Measurements from ENCODE around the gene INTS15. TPM values are rescaled to one million over a fixed set of nuclear protein-coding genes. Genes with fewer than 3 reads are reported as not detected.
A peak's percentile ranks its signal among the peaks of the same experiment; 100 is the strongest.

The INTS15 gene
- 23.5 TPM for polyA plus RNA-seq (ENCODE audit: insufficient read length)

DNA sequence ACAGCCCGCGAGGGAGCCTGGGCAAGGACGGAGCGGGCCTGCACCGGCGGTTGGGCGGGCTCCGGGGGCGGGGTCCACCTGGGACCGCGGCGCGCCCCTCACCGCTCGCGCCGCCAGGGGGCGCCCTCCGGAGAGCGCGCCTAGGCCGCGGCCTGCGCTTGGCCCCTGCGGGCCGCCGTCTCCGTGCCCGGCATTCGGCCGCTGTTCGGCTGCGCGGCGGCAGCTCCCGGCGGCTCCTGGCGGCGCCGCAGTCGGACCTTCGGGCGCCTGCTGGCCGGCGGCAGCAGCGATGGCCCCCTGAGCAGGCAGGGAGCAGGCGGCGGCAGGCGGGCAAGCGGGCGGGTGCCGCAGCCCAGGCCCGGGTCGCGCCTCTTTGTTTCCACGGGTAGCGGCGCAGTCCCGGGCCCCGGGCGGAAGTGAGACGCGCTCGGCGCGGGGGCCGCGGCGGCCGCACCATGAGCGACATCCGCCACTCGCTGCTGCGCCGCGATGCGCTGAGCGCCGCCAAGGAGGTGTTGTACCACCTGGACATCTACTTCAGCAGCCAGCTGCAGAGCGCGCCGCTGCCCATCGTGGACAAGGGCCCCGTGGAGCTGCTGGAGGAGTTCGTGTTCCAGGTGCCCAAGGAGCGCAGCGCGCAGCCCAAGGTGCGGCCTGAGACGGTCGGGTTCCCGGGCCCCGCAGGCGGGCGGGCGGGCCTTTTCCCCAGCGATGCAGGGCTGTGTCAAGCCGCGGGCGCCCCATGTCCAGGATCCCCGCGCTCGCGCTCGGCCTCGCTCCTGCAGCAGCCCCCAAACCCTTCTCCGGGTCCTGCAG is at the start of gene INTS15:
TSS of gene INTS15 (plus strand) at position 193 of the 816 bp plus-strand sequence. CDS start at position 456, 263 bp downstream.
- peak; percentile 77 for DNase-seq (ENCODE audit: low read depth)

DNA sequence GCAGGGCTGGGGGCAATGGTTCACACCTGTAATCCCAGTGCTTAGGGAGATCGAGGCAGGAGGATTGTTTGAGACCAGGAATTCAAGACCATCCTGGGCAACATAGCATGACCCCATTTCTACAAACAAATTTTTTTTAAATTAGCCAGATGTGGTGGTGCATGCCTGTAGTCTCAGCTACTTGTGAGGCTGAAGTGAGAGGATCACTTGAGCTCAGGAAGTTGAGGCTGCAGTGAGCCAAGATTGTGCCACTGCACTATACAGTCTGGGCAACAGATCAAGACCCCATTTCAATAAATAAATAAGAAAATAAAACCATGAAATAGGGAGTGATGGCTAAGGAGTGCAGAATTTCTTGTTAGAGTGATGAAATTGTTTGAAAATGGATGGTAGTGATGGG is 47.5 kb upstream of the INTS15 start:
- no peak for DNase-seq (ENCODE audit: low read depth)

DNA sequence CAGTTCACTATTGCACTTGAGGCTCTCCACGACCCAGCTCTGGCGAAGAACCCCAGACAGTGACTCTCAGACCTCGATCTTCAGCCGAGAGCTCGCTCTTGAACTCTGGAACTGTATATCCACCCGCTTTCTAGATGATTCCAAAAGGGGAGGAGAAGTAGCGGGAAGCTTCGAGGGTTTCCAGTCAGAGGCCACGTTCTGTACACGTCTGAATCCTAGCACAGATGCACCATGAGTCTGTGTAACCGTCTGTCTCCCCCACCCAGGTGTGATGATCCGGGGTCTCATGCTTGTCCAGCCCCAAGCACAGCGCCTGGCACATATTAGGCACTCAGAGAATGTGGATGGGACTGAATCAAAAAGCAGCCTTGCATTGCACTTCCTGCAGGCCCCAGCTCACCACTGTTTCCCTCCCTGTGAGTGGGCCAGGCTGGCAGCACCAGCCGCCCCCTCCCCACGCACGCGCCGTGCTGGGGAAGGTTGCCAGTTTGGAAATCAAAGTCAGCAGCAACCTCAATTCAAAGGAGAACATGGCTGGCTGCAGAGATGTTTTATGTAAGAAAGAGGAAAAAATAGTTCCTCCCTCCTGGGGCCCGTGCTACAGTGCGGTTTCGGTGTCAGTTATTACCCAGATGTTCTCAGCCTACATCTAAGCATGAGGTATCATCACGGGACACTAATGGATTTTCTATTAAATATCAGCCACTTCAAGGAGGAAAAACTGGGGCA is 44.3 kb upstream of the INTS15 start:
- DNase-seq (ENCODE audit: low read depth): no peak

DNA sequence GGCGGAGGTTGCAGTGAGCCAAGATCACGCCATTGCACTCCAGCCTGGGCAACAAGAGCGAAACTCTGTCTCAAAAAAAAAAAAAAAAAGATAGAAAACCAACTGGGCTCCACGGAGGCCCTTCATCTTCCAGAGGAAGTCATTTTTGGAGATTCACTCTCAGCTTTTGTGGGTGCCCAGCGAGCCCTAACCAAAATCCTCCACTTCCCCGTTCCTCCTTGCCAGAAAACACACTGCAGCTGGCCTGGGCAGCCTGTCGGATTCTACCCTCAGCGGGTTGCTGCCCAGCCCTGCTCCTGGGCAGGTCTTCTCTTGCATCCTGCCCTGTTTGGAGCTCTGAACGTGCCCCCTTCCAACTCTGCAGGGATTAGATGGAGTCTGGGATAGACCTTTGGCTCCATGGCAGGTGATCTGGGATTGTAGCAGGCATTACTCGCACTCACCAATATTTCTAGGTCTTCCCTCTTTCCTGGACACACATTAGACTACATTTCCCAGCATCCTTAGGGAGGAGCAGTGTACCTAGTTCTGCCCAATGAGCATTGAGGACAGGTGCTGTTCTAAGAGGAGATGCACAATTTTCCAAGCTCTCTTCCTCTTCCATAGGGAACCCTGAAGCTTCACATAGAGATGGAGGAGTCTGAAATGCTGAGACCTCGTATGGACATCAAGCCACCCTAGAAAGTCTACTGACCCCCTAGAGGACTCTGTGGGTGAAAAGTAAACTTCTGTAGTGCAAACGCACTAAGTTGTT is 43.1 kb upstream of the INTS15 start:
- no peak for DNase-seq (ENCODE audit: low read depth)

DNA sequence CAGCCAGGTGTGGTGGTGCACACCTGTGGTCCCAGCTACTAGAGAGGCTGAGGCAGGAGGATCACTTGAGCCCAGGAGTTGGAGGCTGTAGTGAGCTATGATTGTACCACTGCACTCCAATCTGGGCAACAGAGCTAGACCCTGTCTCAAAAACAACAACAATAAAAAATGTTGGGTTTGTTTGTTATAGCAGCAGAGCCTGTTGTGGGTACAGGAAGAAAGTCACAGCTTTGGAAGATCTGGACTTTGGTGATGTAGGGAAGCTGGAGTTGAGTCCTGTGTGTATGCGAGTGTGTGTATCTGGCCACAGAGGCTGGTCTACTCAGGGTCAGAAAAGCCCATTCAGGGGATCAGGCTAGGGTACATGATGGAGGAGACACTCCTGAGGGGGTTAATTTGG is 42.4 kb upstream of the INTS15 start:
- DNase-seq (ENCODE audit: low read depth): no peak

DNA sequence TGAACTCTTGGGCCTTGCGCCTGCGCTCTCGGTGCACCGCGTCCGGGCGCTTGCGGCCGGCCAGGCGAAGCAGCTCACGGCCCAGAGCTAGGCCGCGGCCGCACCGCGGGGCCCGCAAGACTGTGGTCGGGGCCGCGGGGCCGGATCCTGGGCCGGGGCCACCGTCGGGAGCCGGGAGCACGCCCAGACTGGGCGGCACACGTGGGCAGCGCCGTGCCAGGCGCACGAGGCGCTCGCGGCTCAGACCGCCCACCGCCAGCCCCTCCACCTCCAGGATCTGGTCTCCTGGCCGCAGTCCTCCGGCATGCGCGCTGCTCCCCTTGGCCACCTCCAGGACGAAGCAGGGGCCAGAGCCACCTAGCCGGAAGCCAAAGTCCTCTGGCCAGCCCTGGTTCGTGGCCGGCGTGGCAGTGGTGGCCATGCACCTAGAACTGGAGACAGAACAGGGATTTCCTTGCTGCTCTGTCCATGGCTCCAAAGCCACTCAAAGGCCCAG is 38.8 kb upstream of the INTS15 start, which contains the start of gene GRID2IP:
TSS of gene GRID2IP (minus strand) at position 446 of the 496 bp plus-strand sequence. CDS start at position 421, 25 bp downstream.
- DNase-seq (ENCODE audit: low read depth): no peak

DNA sequence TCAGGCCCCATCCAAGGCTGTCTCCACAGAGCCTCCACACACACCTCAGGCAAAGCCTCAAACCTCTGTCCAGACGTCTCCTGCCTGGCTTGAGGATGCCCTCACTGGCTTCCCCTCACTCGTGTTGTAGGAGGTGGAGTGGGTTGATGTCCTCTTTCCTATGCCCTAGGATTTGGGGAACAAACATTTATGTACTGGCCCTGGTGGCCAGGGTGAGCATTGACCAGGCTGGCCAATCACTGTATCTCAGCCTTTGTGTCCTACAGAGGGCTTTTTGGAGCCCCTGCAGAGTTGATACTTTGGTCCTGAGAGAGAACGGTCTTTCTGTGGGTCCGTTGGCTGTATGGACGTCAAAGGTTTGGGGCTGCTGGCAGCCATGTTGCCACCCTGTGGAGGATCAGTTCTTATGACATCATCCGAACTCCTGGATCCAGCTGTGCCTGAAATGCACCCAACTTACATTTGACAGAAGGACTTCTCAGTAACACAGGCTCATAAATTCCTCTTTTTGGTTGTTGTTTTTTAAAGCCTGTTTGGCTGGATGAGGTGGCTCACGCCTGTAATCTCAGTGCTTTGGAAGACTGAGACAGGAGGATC is 36.3 kb upstream of the INTS15 start:
- DNase-seq (ENCODE audit: low read depth): no peak

DNA sequence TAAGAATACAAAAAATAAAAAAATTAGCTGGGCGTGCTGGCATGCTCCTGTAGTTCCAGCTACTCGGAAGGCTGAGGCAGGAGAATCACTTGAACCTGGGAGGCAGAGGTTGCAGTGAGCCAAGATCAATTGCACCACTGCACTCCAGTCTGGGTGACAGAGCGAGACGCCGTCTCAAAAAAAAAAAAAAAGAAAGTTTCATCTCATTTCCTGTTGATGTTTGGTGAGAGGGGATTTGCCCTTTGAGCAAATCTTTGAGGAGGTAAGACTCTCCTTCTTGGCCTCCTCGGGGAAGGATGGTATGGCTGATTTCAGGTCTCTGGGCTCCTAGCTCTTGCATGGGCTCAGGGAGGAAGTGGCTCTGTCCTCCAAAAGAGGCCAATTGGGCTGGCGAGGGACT is 35.0 kb upstream of the INTS15 start:
- DNase-seq (ENCODE audit: low read depth): no peak

DNA sequence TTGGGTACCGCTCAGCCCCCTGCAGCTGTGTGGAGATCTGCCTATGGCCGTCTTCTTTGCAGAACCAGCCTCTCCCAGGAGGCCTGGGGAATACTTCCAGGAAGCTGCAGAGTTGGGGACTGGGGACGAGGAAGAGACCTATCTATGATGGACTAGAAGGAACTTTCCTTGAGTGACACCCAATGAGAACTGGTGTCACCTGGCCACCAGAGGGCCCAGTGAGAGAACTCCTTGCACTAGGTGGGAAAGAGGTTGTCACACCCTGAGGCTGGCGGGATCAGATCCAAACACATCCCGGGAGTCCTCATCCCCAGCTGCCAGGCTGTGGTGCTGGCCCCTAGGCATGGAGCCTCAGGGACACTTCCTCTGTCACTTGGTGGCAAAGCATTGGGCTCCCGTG is 33.6 kb upstream of the INTS15 start:
- no peak for DNase-seq (ENCODE audit: low read depth)

DNA sequence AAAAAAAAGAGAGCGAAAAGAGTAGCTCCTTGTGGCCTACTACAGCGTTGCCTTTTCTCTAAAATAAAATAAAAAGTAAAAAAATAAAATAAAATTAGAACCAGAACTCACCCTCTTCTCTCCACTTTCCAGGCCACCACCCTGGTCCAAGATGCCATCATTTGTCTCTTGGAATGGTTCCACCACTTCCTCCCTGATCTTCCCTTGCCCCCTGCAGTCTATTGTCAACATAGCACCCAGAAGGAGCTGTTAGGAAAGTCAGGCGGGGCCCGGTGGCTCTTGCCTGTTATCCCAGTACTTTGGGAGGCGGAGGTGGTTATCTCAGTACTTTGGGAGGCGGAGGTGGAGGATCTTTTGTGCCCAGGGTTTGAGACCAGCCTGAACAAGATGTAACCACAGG is 31.0 kb upstream of the INTS15 start:
- DNase-seq (ENCODE audit: low read depth): no peak

DNA sequence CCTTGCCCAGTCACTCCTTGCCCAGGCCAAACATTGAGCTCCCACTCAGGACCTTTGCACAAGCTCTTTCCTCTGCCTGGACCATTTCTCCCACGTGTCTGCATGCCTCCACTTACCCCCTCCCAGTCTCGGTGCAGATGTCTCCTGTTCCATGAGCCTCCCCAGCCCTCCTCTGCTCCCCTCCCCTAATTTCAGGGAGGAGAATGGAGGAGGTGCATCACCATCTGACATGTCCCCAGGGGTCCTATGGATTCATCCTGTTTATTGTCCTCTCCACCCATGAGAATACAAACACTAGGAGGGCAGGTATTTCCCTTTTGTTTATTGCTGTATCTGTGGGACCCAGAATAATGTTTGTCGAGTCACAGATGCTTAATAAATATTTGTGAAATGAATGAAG is 29.9 kb upstream of the INTS15 start:
- no peak for DNase-seq (ENCODE audit: low read depth)

DNA sequence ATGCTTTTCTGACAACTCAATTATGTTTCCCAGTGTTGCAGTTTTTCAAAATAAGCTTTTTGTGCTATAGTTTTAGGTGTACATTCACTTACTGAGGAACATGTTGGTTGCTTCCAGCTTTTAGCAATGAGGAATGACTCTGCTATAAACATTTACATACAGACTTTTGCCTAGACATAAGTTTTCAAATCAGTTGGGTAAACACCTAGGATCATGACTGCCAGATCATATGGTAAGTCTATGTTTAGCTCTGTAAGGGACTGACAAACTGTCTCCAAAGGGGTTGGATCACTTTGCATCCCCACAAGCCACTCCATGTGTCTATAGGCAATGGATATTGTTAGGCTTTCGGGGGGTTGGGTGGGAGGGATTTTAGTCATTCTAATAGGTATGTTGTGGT is 27.7 kb upstream of the INTS15 start:
- no peak for DNase-seq (ENCODE audit: low read depth)

DNA sequence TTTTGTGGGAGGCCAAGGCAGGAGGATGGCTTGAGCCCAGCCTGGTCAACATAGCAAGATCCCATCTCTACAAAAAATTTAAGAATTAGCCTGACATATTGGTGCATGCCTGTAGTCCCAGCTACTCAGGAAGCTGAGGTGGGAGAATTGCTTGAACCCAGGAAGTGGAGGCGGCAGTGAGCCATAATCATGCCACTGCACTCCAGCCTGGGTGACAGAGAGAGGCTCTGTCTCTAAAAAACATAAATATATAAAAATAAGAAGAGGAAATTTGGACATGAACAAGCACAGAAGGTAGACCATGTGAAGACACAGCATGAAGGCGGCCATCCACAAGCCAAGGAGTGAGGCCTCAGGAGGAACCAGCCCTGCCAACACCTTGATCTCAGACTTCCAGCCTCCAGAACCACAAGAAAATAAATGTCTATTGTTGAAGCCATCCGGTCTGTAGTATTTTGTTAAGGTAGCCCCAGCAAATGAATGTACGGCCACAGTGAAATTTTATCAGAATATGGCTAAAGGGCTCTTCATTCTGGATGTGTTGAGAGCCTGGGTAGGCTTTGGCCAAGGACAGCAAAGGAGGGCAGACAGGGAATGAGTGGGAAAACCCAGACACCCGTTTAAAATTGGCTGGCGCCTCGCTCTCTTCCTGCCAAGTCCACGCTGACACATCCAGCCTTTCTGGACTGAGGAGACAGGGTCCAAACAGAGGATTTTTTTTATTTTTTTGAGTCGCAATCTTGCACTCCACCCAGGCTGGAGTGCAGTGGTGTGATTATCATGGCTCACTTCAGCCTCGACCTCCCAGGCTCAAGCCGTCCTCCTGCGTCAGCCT is 25.7 kb upstream of the INTS15 start:
- DNase-seq (ENCODE audit: low read depth): no peak

DNA sequence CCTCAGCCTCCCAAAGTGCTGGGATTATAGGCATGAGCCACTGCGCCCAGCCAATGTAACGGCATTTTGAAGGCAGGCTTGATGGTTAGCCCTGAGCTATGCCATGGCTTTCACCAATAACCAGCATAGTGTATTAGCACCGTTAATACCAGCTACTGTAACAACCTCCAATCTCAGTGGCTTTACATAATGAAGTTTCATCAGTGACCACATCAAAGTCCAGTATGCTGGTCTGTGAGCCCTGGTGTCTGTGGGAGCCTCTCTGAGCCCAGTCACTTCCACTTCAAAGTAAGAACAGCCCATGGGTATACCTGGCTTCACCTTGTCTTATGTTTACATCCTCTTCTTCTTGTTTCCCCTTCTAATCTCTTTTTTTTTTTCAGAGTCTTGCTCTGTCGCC is 24.2 kb upstream of the INTS15 start:
- no peak for DNase-seq (ENCODE audit: low read depth)

DNA sequence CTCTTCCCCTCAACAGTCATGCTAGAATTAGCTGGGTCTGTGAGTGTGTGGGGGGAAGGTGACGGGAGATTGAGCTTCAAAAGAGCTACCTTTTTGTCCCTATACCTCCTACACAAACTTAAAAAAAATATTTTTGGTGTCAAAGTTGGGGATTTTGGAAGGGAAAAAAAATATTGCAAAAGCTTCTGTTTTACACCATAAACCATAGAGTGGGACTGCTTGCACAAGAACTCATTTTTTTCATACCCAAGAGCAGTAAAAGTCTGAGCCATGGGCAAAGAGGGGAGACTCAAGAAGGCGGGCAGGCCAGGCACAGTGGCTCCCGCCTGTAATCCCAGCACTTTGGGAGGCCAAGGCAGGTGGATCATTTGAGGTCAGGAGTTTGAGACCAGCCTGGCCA is 21.9 kb upstream of the INTS15 start:
- no peak for DNase-seq (ENCODE audit: low read depth)

DNA sequence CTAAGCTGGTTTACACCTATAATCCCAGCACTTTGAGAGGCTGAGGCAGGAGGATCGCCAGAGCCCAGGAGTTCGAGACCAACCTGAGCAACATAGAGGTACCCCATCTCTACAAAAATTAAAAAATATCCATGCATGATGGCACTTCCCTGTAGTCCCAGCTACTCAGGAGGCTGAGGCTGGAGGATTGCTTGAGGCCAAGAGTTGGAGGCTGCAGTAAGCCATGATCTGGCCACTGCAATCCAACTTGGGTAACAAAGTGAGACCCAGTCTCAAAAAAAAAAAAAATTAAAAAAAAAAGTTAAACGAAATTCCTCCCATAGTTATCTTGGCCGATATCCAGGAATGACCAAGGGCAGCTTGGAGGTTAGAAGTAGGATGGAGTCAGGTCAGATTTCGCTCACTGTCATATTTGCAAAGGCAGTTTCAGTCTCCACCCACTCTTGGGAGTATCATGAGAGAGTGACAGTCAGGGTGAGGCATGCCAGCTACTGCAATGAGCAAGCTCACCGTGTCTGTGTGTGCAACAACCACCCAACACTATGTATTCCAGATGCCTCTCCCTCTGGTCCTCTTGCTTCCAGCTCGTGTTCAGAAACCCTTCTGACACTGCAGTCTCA is 18.6 kb upstream of the INTS15 start:
- DNase-seq (ENCODE audit: low read depth): no peak

DNA sequence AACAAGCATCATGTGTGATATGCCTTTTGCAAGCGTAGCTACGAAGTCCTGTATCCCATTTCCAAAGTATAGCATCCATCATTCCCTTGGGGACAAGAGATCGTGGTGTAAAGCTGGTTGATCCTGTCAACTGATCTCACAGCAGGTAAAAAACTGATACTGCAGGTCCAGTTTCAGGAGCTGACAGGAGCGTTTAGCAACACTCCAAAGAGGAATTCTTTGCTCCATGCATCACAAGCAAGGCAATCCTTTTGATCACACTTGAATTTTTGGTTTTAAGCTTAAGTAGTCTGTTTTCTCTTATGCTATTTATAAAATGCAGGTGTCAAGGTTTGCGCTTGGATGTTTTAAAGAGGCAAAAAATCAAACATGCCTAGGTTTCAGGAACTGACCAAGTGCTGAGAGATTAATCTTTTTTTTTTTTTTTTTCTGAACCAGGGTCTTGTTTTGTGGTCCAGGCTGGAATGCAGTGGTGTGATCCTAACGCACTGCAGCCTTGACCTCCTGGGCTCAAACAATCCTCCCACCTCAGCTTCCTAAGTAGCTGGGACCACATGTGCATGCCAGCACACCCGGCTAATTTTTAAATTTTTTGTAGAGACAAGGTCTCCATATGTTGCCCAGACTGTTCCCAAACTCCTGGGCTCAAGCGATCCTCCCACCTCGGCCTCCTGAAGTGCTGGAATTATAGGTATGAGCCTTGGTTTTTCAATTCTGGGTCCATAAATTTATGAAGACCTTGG is 14.4 kb upstream of the INTS15 start:
- DNase-seq (ENCODE audit: low read depth): no peak

DNA sequence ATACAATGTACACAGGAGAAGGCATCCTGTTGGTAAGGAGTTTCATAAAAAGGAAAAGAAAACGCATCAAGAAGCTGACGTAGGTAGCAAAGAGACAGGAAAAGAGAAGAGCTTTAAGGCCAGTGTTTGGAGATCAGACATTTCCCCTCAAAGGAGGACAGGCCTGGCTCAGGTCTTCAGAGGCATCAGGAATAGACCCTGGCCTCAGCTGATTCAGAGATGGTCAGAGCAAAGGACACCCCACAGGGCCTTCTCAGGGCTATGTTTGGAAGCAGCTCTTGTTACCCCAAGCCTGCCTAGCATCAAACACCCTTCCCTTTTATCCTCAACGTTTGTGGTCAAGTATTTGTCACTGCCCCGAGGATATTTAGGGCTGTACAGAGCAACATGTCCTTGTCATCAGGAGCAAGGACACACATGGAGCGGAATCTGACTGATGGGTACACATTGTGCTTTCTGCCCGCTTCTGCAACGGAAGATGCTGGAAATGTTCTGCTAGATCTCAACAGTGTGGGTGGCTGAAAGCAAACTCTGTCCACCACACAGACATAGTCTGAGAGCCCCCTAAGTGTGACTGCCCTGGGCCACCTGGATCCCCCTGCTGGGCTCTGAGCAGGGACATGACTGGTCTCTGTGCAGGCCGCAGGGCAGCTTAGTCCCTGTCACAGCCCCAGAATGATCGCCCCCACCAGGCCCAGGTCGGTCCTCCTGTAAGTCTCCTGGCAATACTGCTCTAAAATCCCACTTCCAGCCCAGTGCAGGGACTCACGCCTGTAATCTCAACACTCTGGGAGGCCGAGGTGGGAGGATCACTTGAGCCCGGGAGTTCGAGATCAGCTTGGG is 13.6 kb upstream of the INTS15 start:
- DNase-seq (ENCODE audit: low read depth): no peak
